ENCODE results near the gene KRTAP10-1.

DNA sequence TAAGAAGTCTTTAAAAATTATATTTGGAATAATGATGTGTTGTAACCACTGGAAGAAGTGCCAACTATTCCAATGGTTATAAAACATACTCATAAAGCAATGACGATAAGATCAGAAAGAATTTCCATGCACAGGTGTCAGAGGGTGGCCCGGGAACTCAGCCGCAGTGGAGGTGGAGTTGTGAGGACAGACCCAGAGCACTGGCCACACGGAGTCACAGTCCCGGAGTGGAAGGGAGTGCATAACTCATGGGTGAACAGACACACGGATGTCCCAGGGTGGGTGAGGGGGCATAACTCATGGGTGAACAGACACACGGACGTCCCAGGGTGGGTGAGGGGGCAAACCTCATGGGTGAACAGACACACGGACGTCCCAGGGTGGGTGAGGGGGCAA lies 36.0 kb upstream of the KRTAP10-1 start:
- TF ChIP-seq FOSL1 (tag; conservative IDR thresholded peaks at IDR 0.05) (no peak), TEAD2 (tag; IDR thresholded peaks at IDR 0.05) (no peak), PHF8 (IDR thresholded peaks at IDR 0.05; ENCODE audit: borderline replicate concordance, low read length) (no peak), FOXA1 (IDR thresholded peaks at IDR 0.05; ENCODE audit: borderline replicate concordance) (no peak), ILK (tag; IDR thresholded peaks at IDR 0.05; ENCODE audit: borderline replicate concordance, low read depth) (no peak)
- TF ChIP-seq, protein P1, sequence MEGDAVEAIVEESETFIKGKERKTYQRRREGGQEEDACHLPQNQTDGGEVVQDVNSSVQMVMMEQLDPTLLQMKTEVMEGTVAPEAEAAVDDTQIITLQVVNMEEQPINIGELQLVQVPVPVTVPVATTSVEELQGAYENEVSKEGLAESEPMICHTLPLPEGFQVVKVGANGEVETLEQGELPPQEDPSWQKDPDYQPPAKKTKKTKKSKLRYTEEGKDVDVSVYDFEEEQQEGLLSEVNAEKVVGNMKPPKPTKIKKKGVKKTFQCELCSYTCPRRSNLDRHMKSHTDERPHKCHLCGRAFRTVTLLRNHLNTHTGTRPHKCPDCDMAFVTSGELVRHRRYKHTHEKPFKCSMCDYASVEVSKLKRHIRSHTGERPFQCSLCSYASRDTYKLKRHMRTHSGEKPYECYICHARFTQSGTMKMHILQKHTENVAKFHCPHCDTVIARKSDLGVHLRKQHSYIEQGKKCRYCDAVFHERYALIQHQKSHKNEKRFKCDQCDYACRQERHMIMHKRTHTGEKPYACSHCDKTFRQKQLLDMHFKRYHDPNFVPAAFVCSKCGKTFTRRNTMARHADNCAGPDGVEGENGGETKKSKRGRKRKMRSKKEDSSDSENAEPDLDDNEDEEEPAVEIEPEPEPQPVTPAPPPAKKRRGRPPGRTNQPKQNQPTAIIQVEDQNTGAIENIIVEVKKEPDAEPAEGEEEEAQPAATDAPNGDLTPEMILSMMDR (IDR thresholded peaks at IDR 0.05 in 2 of 3, conservative IDR thresholded peaks at IDR 0.05 in 1 of 3; ENCODE audit: insufficient read depth in 2 of 3, low read depth in 1 of 3, low read length in 3 of 3): no peak

All from K562 (cell line).